Measurements from ENCODE around the gene TNNT2.

- TF ChIP-seq GATA2 (IDR thresholded peaks at IDR 0.05; ENCODE audit: low read depth, low read length) (no peak), GATA3 (IDR thresholded peaks at IDR 0.05; ENCODE audit: low read depth, low read length) (no peak)
Observed at GRCh38 chr1:201321826-201322390, 55.6 kb downstream of the TNNT2 start.
